ENCODE data around the gene MIPEP. TPM values are rescaled to one million over a fixed set of nuclear protein-coding genes. Genes with fewer than 3 reads are reported as not detected.

The MIPEP gene
- polyA plus RNA-seq, 1 experiment, result 12.4 TPM

DNA sequence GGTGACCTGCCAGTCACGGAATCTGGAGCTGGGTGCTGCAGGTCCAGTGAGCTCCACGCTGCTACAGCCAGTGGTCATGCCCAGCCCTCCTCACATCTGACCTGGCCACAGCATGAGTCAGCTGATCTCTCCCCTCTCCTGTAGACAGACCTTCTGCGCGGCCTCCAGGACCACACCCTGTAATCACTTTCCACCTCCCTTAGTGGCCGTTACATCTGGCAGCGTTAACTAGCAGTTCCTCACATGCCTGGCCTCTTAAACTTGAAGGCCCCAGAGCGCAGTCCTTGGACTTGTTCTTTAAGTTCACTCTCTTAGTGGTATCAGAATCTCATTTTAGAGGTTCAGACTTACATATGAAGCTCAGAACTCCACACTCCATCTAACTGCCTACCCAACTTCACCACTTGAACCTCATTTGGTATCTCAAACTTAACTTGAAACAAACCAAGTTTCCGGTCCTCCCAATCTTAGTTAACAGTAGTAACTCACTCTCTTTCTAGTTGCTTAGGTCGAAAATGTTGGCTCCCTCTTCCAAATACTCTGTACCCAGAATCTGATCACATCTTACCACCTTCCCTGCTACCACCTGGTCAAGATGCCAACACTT lies 22.7 kb downstream of the MIPEP start:
- no peak for DNase-seq (ENCODE audit: low read depth)
- POLR2A ChIA-PET, result no interaction called here
- TF ChIP-seq, protein P1, sequence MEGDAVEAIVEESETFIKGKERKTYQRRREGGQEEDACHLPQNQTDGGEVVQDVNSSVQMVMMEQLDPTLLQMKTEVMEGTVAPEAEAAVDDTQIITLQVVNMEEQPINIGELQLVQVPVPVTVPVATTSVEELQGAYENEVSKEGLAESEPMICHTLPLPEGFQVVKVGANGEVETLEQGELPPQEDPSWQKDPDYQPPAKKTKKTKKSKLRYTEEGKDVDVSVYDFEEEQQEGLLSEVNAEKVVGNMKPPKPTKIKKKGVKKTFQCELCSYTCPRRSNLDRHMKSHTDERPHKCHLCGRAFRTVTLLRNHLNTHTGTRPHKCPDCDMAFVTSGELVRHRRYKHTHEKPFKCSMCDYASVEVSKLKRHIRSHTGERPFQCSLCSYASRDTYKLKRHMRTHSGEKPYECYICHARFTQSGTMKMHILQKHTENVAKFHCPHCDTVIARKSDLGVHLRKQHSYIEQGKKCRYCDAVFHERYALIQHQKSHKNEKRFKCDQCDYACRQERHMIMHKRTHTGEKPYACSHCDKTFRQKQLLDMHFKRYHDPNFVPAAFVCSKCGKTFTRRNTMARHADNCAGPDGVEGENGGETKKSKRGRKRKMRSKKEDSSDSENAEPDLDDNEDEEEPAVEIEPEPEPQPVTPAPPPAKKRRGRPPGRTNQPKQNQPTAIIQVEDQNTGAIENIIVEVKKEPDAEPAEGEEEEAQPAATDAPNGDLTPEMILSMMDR (IDR thresholded peaks at IDR 0.05; ENCODE audit: insufficient read depth, low read depth, low read length), result no peak
- Histone ChIP-seq H3K27me3 (ENCODE audit: control insufficient read depth, insufficient read depth, low read length) (no peaks in the 10 kb centered on the region), H3K36me3 (ENCODE audit: control insufficient read depth, insufficient read depth, low read length) (no peaks in the 10 kb centered on the region; the same call in 1 of the 2 replicates), H3K4me3 (ENCODE audit: low read depth, low read length) (no peak overlapping the region)
- CTCF ChIA-PET, result interaction anchor here (1.0 to 1.5 kb wide), 2 partner anchors 22 to 400 kb away, joined by 3 to 4 read pairs; no protein-coding TSS in a partner anchor

DNA sequence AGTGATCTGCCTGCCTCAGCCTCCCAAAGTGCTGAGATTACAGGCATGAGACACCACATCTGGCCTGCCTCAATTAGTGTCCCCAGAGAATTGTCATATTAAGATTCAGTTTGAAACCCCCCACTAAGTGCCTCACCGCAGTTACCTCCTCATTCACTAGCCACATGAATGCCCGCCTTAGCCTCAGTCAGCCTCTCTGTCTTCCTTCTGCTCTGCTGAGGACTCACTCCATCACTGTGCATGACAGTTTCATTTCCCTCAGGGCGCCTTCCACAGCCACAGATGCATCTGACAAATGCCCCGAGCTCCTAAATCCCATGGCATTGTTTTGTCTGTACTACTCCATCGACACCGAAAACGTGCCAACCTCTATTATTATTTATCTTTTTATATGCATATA lies 23.3 kb downstream of the MIPEP start:
- TF ChIP-seq, protein P1 (IDR thresholded peaks at IDR 0.05; ENCODE audit: insufficient read depth, low read depth, low read length), result no peak
- CTCF ChIA-PET, result interaction anchor here (1.0 to 1.5 kb wide), 2 partner anchors 23 to 399 kb away, joined by 3 to 4 read pairs; no protein-coding TSS in a partner anchor
- no peaks in the 10 kb centered on the region; the same call in 1 of the 2 replicates for H3K36me3 ChIP-seq (ENCODE audit: control insufficient read depth, insufficient read depth, low read length)
- POLR2A ChIA-PET, result no interaction called here
- no peaks in the 10 kb centered on the region for H3K27me3 ChIP-seq (ENCODE audit: control insufficient read depth, insufficient read depth, low read length)
- no peak for DNase-seq (ENCODE audit: low read depth)
- H3K4me3 ChIP-seq (ENCODE audit: low read depth, low read length), result no peak overlapping the region

DNA sequence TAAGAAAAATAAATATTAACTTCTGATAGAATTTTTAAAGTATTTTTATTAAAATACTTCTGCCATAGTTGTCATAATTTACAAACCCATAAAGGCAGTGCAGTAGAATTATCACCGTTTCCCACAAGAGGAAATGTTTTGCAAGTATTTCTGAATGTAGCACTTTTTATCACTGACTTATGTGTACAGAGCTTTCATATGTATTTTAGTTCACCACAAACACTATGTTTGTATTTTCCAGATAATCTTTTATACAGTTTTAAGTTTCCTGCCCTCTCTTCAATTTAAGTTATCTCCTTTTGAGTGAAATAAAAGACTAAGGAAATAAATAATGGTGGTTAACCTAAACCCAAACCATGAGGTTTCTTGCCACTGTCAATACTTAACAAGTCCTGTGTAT lies 24.2 kb downstream of the MIPEP start:
- H3K4me3 ChIP-seq (ENCODE audit: low read depth, low read length), result no peak overlapping the region
- ChIA-PET POLR2A (no interaction called here), CTCF (interaction anchor here (0.6 to 0.9 kb wide), 2 partner anchors 58 to 163 kb away, joined by 3 read pairs; no protein-coding TSS in a partner anchor)
- H3K36me3 ChIP-seq (ENCODE audit: control insufficient read depth, insufficient read depth, low read length), result no peaks in the 10 kb centered on the region; the same call in 1 of the 2 replicates
- TF ChIP-seq, protein P1 (IDR thresholded peaks at IDR 0.05; ENCODE audit: insufficient read depth, low read depth, low read length), result no peak
- H3K27me3 ChIP-seq (ENCODE audit: control insufficient read depth, insufficient read depth, low read length), result no peaks in the 10 kb centered on the region
- no peak for DNase-seq (ENCODE audit: low read depth)

DNA sequence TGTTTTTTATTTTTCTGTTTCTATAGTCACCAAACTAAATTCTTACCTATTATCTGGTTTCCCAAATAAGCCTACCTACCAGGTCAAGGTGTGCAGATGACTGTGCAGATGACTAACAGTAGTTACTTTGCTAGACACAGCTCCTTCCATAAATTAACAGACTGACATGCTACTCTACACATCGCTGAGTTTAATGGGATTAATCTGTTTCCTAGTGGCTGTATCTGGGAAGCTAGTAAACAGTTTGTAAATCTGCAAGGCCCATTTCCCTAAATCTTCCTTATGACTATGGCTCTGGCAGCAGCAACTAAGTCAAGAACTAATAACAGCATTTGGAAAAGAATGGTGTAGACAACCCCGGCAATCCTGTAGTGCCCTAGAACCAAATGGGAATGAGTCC lies 27.9 kb downstream of the MIPEP start:
- ChIA-PET CTCF (interaction anchor here (1.2 to 1.3 kb wide), 2 partner anchors 367 to 394 kb away, joined by 3 read pairs; no protein-coding TSS in a partner anchor), POLR2A (no interaction called here)
- no peak for DNase-seq (ENCODE audit: low read depth)
- TF ChIP-seq, protein P1 (IDR thresholded peaks at IDR 0.05; ENCODE audit: insufficient read depth, low read depth, low read length), result no peak
- Histone ChIP-seq H3K27me3 (ENCODE audit: control insufficient read depth, insufficient read depth, low read length) (no peaks in the 10 kb centered on the region), H3K4me3 (ENCODE audit: low read depth, low read length) (no peak overlapping the region), H3K36me3 (ENCODE audit: control insufficient read depth, insufficient read depth, low read length) (no peaks in the 10 kb centered on the region; the same call in 1 of the 2 replicates)

DNA sequence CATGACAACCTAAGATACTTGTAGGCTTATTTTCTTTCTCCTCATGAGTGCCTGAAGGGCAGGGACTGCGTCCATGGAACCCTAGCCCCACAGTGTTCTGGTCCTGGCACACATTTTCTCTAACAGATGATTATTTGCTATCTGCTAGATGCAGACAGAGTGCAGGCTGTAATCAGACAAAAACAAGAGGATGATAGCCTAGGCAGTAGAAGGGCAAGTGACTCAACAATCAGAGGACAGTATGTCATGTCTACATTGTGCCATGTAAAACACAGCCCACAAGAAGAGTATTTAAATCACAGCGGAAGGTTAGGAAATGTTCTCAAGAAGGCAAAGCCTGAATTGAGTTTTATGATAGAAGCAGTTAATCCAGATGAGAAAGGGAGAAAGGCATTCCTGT lies 29.3 kb downstream of the MIPEP start:
- Histone ChIP-seq H3K36me3 (ENCODE audit: control insufficient read depth, insufficient read depth, low read length) (no peaks in the 10 kb centered on the region; the same call in 1 of the 2 replicates), H3K4me3 (ENCODE audit: low read depth, low read length) (no peak overlapping the region), H3K27me3 (ENCODE audit: control insufficient read depth, insufficient read depth, low read length) (no peaks in the 10 kb centered on the region)
- TF ChIP-seq, protein P1 (IDR thresholded peaks at IDR 0.05; ENCODE audit: insufficient read depth, low read depth, low read length), result no peak
- POLR2A ChIA-PET, result no interaction called here
- no peak for DNase-seq (ENCODE audit: low read depth)
- CTCF ChIA-PET, result no interaction called here

Data from BJ (cell line).